Neuronal stem cell (in vitro differentiated cells): Measurements from ENCODE around the gene ELN.

Experiments used
- DNase-seq: peaks from one replicate; pipeline ENCODE4 v3.0.0-alpha.2; 2013; ENCODE audit warnings: low spot score
- H2AFZ ChIP-seq: one replicate; pipeline ENCODE4 v1.6.1; 2013; ENCODE audit warnings: mild to moderate bottlenecking, low read length, inconsistent platforms
- H2AK5ac ChIP-seq: 2 replicates; pipeline ENCODE4 v1.6.1; 2013; ENCODE audit warnings: low read depth, mild to moderate bottlenecking, inconsistent platforms, low read length, moderate library complexity, mixed read lengths
- H2BK120ac ChIP-seq: 2 replicates; pipeline ENCODE4 v1.6.1; 2013; ENCODE audit warnings: low read depth, mild to moderate bottlenecking, inconsistent platforms, low read length, moderate library complexity, mixed read lengths
- H2BK12ac ChIP-seq: one replicate; pipeline ENCODE4 v1.6.1; 2013; ENCODE audit warnings: low read length, inconsistent platforms
- H2BK15ac ChIP-seq: 2 replicates; pipeline ENCODE4 v1.6.1; 2013; ENCODE audit warnings: mild to moderate bottlenecking, low read length, inconsistent platforms, mixed read lengths
- H2BK5ac ChIP-seq: one replicate; pipeline ENCODE4 v1.6.1; 2013; ENCODE audit warnings: inconsistent platforms, mild to moderate bottlenecking, low read length, moderate library complexity
- H3K14ac ChIP-seq: one replicate; pipeline ENCODE4 v1.6.1; 2013; ENCODE audit warnings: low read length, inconsistent platforms
- H3K18ac ChIP-seq: 2 replicates; pipeline ENCODE4 v1.6.1; 2013; ENCODE audit warnings: low read length, inconsistent platforms
- H3K23ac ChIP-seq: 2 replicates; pipeline ENCODE4 v1.6.1; 2013; ENCODE audit warnings: low read depth, mild to moderate bottlenecking, mixed read lengths, low read length, inconsistent platforms; ENCODE audit not compliant: poor library complexity
- H3K27ac ChIP-seq: replicated peaks from 3 replicates; pipeline ENCODE4 v1.5.1; 2013; ENCODE audit warnings: low read length, inconsistent platforms
- H3K27me3 ChIP-seq, 3 experiments: 2 replicates each; pipeline ENCODE4 v1.6.1; 2013; ENCODE audit warnings: low read length in 3 of 3, mild to moderate bottlenecking in 2 of 3, inconsistent platforms in 1 of 3, low read depth in 1 of 3, mixed read lengths in 1 of 3, moderate library complexity in 1 of 3; ENCODE audit not compliant: control insufficient read depth in 3 of 3, insufficient read depth in 3 of 3
- H3K36me3 ChIP-seq, 2 donors: replicated peaks in 1 of 2; 2 replicates each; pipeline ENCODE4 v1.6.1; 2013; ENCODE audit warnings: low read length in 2 of 2; ENCODE audit not compliant: control insufficient read depth in 2 of 2, insufficient read depth in 2 of 2
- H3K4ac ChIP-seq: 2 replicates; pipeline ENCODE4 v1.6.1; 2013; ENCODE audit warnings: inconsistent platforms, mild to moderate bottlenecking, low read length, moderate library complexity
- H3K4me1 ChIP-seq, 2 donors: 1 replicate in 1 of 2; 2 replicates in 1 of 2; pipeline ENCODE4 v1.6.1; 2013; ENCODE audit warnings: low read length in 2 of 2, low read depth in 1 of 2; ENCODE audit not compliant: control insufficient read depth in 2 of 2, insufficient read depth in 1 of 2
- H3K4me2 ChIP-seq: one replicate; pipeline ENCODE4 v1.6.1; 2013; ENCODE audit warnings: mild to moderate bottlenecking, low read length, inconsistent platforms; ENCODE audit not compliant: insufficient read depth, poor library complexity, severe bottlenecking
- H3K4me3 ChIP-seq, 2 donors: 2 replicates each; pipeline ENCODE4 v1.5.1; 2013; ENCODE audit warnings: low read length in 2 of 2, mild to moderate bottlenecking in 2 of 2, inconsistent platforms in 1 of 2, moderate library complexity in 1 of 2
- H3K79me1 ChIP-seq: one replicate; pipeline ENCODE4 v1.6.1; 2013; ENCODE audit warnings: low read depth, mild to moderate bottlenecking, inconsistent platforms, low read length, moderate library complexity
- H3K9ac ChIP-seq: one replicate; pipeline ENCODE4 v1.6.1; 2013; ENCODE audit warnings: mild to moderate bottlenecking, low read depth, low read length, inconsistent platforms; ENCODE audit not compliant: poor library complexity
- H3K9me3 ChIP-seq, 2 donors: replicated peaks in 1 of 2; 2 replicates each; pipeline versions ENCODE3 to v1.6.1; 2013; ENCODE audit warnings: low read length in 2 of 2, mild to moderate bottlenecking in 2 of 2, inconsistent platforms in 1 of 2, low read depth in 1 of 2, mixed read lengths in 1 of 2, moderate library complexity in 1 of 2; ENCODE audit not compliant: control insufficient read depth in 2 of 2, insufficient read depth in 1 of 2
- H4K8ac ChIP-seq: one replicate; pipeline ENCODE4 v1.6.1; 2013; ENCODE audit warnings: low read depth, mild to moderate bottlenecking, inconsistent platforms, low read length, moderate library complexity
- H4K91ac ChIP-seq: one replicate; pipeline ENCODE4 v1.6.1; 2013; ENCODE audit warnings: low read length, low read depth, mild to moderate bottlenecking, inconsistent platforms; ENCODE audit not compliant: poor library complexity
- WGBS, 2 donors: extraction: QIAGEN DNeasy Blood & Tissue Kit; methylation state at CpG; one replicate each; pipeline ENCODE4 v1.1.7; 2013; ENCODE audit warnings: missing lambda C conversion rate in 2 of 2, mixed read lengths in 1 of 2; ENCODE audit not compliant: insufficient read length in 2 of 2, insufficient replicate concordance in 1 of 2; ENCODE audit errors: extremely low coverage in 2 of 2; 5-methylcytosine and 5-hydroxymethylcytosine counted together

Gene ELN

GRCh38 chr7:73992101-73992562, 35.8 kb upstream of the ELN start:
- H3K9me3 ChIP-seq = peaks cover 0 to 3% of the 10 kb centered on the region in 2 donors
- WGBS, 2 donors = no CpG with 5 or more reads among the region's 18 CpGs

GRCh38 chr7:73994023-73994422, 34.0 kb upstream of the ELN start:
- Histone ChIP-seq H4K8ac (no peak overlapping the region), H3K27ac (no peak overlapping the region), H3K18ac (no peak overlapping the region), H2BK12ac (no peak overlapping the region), H3K4me1 (no peaks in the 10 kb centered on the region), H3K4me3 (no peak overlapping the region), H3K27me3 (no peaks in the 10 kb centered on the region), H2BK120ac (no peak overlapping the region), H3K4me2 (no peak overlapping the region), H3K4ac (no peak overlapping the region), H2BK15ac (no peak overlapping the region), H2AK5ac (no peak overlapping the region), H3K36me3 (no peaks in the 10 kb centered on the region), H3K23ac (no peak overlapping the region), H3K9ac (no peak overlapping the region), H2AFZ (no peak overlapping the region), H3K9me3 (peaks cover 0 to 3% of the 10 kb centered on the region in 2 donors), H3K79me1 (no peaks in the 10 kb centered on the region), H2BK5ac (no peak overlapping the region), H3K14ac (no peak overlapping the region), H4K91ac (no peak overlapping the region)
- no CpG with 5 or more reads among the region's 7 CpGs for WGBS, 2 donors
- no peak for DNase-seq

More at GRCh38 chr7:73992101-73992562, 35.8 kb upstream of the ELN start:
- Histone ChIP-seq H2BK15ac (no peak overlapping the region), H3K14ac (no peak overlapping the region), H3K4me2 (no peak overlapping the region), H2AK5ac (peak overlapping the region; percentile 24), H2AFZ (no peak overlapping the region), H2BK12ac (no peak overlapping the region), H4K8ac (no peak overlapping the region), H3K4me3 (no peak overlapping the region), H3K36me3 (no peaks in the 10 kb centered on the region), H2BK5ac (no peak overlapping the region), H3K9ac (peak overlapping the region; percentile 12), H3K27ac (no peak overlapping the region), H3K23ac (peak overlapping the region; percentile 58), H3K27me3 (no peaks in the 10 kb centered on the region), H3K4me1 (no peaks in the 10 kb centered on the region), H4K91ac (no peak overlapping the region), H3K79me1 (no peaks in the 10 kb centered on the region), H3K4ac (no peak overlapping the region), H3K18ac (no peak overlapping the region), H2BK120ac (no peak overlapping the region)
- DNase-seq = no peak

- no peak overlapping the region for H3K9ac ChIP-seq
- no peak overlapping the region for H3K4me3 ChIP-seq
- H3K4ac ChIP-seq = no peak overlapping the region
- H3K23ac ChIP-seq = no peak overlapping the region
- no peak overlapping the region for H3K27ac ChIP-seq
- no peak overlapping the region for H3K18ac ChIP-seq
- H2AK5ac ChIP-seq = no peak overlapping the region
- peaks cover 0 to 3% of the 10 kb centered on the region in 2 donors for H3K9me3 ChIP-seq
- H3K36me3 ChIP-seq = no peaks in the 10 kb centered on the region
- no peak overlapping the region for H3K4me2 ChIP-seq
- no peak overlapping the region for H4K8ac ChIP-seq
- H3K14ac ChIP-seq = no peak overlapping the region
- no peak overlapping the region for H2BK120ac ChIP-seq
- H3K4me1 ChIP-seq = no peaks in the 10 kb centered on the region
- H3K27me3 ChIP-seq = no peaks in the 10 kb centered on the region
- H2AFZ ChIP-seq = no peak overlapping the region
- no peak for DNase-seq
- H2BK12ac ChIP-seq = no peak overlapping the region
- H2BK5ac ChIP-seq = no peak overlapping the region
- H3K79me1 ChIP-seq = no peaks in the 10 kb centered on the region
- H2BK15ac ChIP-seq = no peak overlapping the region
- no peak overlapping the region for H4K91ac ChIP-seq
Observed at GRCh38 chr7:73994761-73995160, 33.2 kb upstream of the ELN start.

- no peak overlapping the region for H4K8ac ChIP-seq
- H3K79me1 ChIP-seq = no peaks in the 10 kb centered on the region
- peaks cover 0 to 3% of the 10 kb centered on the region in 2 donors for H3K9me3 ChIP-seq
- no peak overlapping the region for H3K9ac ChIP-seq
- no peak overlapping the region for H2AK5ac ChIP-seq
- H4K91ac ChIP-seq = no peak overlapping the region
- no peak overlapping the region for H2AFZ ChIP-seq
- no peaks in the 10 kb centered on the region for H3K4me1 ChIP-seq
- no peak overlapping the region for H3K14ac ChIP-seq
- H3K4me2 ChIP-seq = no peak overlapping the region
- WGBS, 2 donors = no CpG with 5 or more reads among the region's 4 CpGs
- no peak overlapping the region for H2BK5ac ChIP-seq
- peaks cover 0 to under 1% (median 0%) of the 10 kb centered on the region in 3 experiments for H3K27me3 ChIP-seq
- DNase-seq = no peak
- H2BK120ac ChIP-seq = no peak overlapping the region
- H3K36me3 ChIP-seq = no peaks in the 10 kb centered on the region
- H3K4me3 ChIP-seq = no peak overlapping the region
- H3K23ac ChIP-seq = no peak overlapping the region
- H2BK12ac ChIP-seq = no peak overlapping the region
- H3K4ac ChIP-seq = no peak overlapping the region
- H3K27ac ChIP-seq = no peak overlapping the region
- no peak overlapping the region for H2BK15ac ChIP-seq
- H3K18ac ChIP-seq = no peak overlapping the region
Observed at GRCh38 chr7:73995330-73995729, 32.6 kb upstream of the ELN start.
